ENCODE data around the gene B4GALNT2.

DNA sequence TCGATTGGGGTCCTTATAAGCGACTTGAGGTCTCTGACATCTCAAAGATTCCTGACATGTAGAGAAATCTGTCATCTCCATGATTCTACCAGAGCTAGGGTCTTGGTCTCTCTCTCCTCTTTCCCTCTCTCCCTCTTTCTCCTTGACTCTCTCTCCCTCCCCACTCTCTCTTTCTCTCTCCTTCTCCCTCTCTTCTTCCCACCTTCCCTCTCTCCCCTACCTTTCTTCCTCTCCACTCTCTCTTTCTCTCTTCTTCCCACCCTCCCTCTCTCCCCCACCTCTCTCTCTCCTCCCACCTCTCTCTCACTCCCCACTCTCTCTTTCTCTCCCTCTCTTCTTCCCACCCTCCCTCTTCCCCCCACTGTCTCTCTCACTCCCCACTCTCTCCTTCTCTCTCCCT lies 32.6 kb downstream of the B4GALNT2 start:
- TF ChIP-seq, protein P1, sequence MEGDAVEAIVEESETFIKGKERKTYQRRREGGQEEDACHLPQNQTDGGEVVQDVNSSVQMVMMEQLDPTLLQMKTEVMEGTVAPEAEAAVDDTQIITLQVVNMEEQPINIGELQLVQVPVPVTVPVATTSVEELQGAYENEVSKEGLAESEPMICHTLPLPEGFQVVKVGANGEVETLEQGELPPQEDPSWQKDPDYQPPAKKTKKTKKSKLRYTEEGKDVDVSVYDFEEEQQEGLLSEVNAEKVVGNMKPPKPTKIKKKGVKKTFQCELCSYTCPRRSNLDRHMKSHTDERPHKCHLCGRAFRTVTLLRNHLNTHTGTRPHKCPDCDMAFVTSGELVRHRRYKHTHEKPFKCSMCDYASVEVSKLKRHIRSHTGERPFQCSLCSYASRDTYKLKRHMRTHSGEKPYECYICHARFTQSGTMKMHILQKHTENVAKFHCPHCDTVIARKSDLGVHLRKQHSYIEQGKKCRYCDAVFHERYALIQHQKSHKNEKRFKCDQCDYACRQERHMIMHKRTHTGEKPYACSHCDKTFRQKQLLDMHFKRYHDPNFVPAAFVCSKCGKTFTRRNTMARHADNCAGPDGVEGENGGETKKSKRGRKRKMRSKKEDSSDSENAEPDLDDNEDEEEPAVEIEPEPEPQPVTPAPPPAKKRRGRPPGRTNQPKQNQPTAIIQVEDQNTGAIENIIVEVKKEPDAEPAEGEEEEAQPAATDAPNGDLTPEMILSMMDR (IDR thresholded peaks at IDR 0.05): no peak
- TF ChIP-seq POLR2A (IDR thresholded peaks at IDR 0.05): no peak
